Naive thymus-derived CD4-positive, alpha-beta T cell (primary cell): ENCODE measurements around the gene RUVBL2. TPM values are rescaled to one million over a fixed set of nuclear protein-coding genes. Genes with fewer than 3 reads are reported as not detected.

ENCODE experiments used
- ATAC-seq: fragments of 150-1000 bp; cut with Tn5 transposase; 2 replicates; pipeline ENCODE4 v1.10.0; 2021; ENCODE audit warnings: mild to moderate bottlenecking, moderate library complexity
- CTCF ChIA-PET: fragments of 350-600 bp; sonication (Branson Sonifier 250); formaldehyde crosslinking; loops from one replicate; lab custom pipeline; 2021; ENCODE audit warnings: antibody characterized with exemption; lab: Charles Lee
- POLR2A ChIA-PET: fragments of 350-600 bp; sonication (Branson Sonifier 250); formaldehyde crosslinking; loops from one replicate; lab custom pipeline; 2021; ENCODE audit warnings: antibody characterized with exemption, inconsistent platforms; lab: Charles Lee
- DNase-seq, 9 donors: peaks; one replicate each; pipeline versions ENCODE4 v3.0.0 to v3.0.0-alpha.2; 2020 to 2022; ENCODE audit warnings: mixed read lengths in 1 of 9
- H3K27ac ChIP-seq: one replicate; pipeline ENCODE4 v1.7.0; 2013; ENCODE audit warnings: mild to moderate bottlenecking, low read depth, low read length, moderate library complexity
- H3K27me3 ChIP-seq, 2 donors: one replicate each; pipeline ENCODE4 v1.7.0; 2013; ENCODE audit warnings: low read length in 2 of 2, mild to moderate bottlenecking in 2 of 2, moderate library complexity in 2 of 2; ENCODE audit not compliant: control insufficient read depth in 2 of 2, insufficient read depth in 2 of 2
- H3K36me3 ChIP-seq, 3 experiments: 1 replicate in 2 of 3; 2 replicates in 1 of 3; pipeline ENCODE4 v1.7.0; 2013; ENCODE audit warnings: low read length in 3 of 3, mild to moderate bottlenecking in 3 of 3, moderate library complexity in 1 of 3; ENCODE audit not compliant: insufficient read depth in 3 of 3, control insufficient read depth in 2 of 3
- H3K4me1 ChIP-seq, 2 donors: one replicate each; pipeline ENCODE4 v1.7.0; 2013; ENCODE audit warnings: low read length in 2 of 2, mild to moderate bottlenecking in 2 of 2, moderate library complexity in 1 of 2; ENCODE audit not compliant: control insufficient read depth in 2 of 2, insufficient read depth in 2 of 2
- H3K4me3 ChIP-seq: 2 replicates; pipeline ENCODE4 v1.7.0; 2013; ENCODE audit warnings: mild to moderate bottlenecking, low read length
- H3K9me3 ChIP-seq, 3 experiments: 1 replicate in 2 of 3; 2 replicates in 1 of 3; pipeline ENCODE4 v1.7.0; 2013; ENCODE audit warnings: low read length in 3 of 3; ENCODE audit not compliant: control insufficient read depth in 2 of 3
- H3K27ac Mint-ChIP-seq, 9 donors: one replicate each; pipeline ENCODE4 v1.8.0; 2020 to 2022; ENCODE audit warnings: mixed read lengths in 9 of 9, mild to moderate bottlenecking in 8 of 9, moderate library complexity in 5 of 9, inconsistent platforms in 2 of 9
- H3K27me3 Mint-ChIP-seq, 5 donors: one replicate each; pipeline ENCODE4 v1.8.0; 2021 to 2022; ENCODE audit warnings: mixed read lengths in 5 of 5, mild to moderate bottlenecking in 1 of 5
- H3K36me3 Mint-ChIP-seq, 5 donors: one replicate each; pipeline ENCODE4 v1.8.0; 2020 to 2022; ENCODE audit warnings: mixed read lengths in 5 of 5, mild to moderate bottlenecking in 3 of 5, inconsistent platforms in 1 of 5
- H3K4me1 Mint-ChIP-seq, 7 donors: one replicate each; pipeline ENCODE4 v1.8.0; 2020 to 2022; ENCODE audit warnings: mixed read lengths in 7 of 7, mild to moderate bottlenecking in 3 of 7, inconsistent platforms in 1 of 7
- H3K4me3 Mint-ChIP-seq, 10 donors: one replicate each; pipeline ENCODE4 v1.8.0; 2020 to 2022; ENCODE audit warnings: mild to moderate bottlenecking in 10 of 10, mixed read lengths in 10 of 10, moderate library complexity in 6 of 10, inconsistent platforms in 2 of 10
- H3K9me3 Mint-ChIP-seq, 11 donors: one replicate each; pipeline ENCODE4 v1.8.0; 2020 to 2022; ENCODE audit warnings: mixed read lengths in 11 of 11, mild to moderate bottlenecking in 4 of 11, inconsistent platforms in 1 of 11, moderate library complexity in 1 of 11
- intact Hi-C, 2 donors: fragments of 100-400 bp; cut with micrococcal nuclease; formaldehyde crosslinking; loops; one replicate each; pipeline ENCODE4 v1.15.1; 2023
- polyA plus RNA-seq, 2 donors: library from polyadenylated mRNA; unstranded; fragments of 300-500 nt; fragmentation: Illumina TruSeq; gene quantifications; one replicate each; pipeline ENCODE4 v1.2.3, GENCODE V29; 2021
- total RNA-seq, 6 experiments: library from RNA in 5 of 6; stranded (reverse) in 5 of 6; gene quantifications; 1 replicate in 5 of 6; 2 replicates in 1 of 6; pipeline ENCODE4 v1.2.3 and lab custom pipeline; 2021 to 2026

RUVBL2 gene
- total and polyA plus RNA-seq, 7 experiments from 2014 or later = 23.4 to 94.0 (median 32.0) TPM

- Mint-ChIP-seq H3K36me3 (peaks cover 0 to 13% (median 0%) of the 10 kb centered on the region in 5 donors), H3K27me3 (no peaks in the 10 kb centered on the region), H3K9me3 (no peaks in the 10 kb centered on the region), H3K27ac (peak overlapping the region; percentile 89 to 99 (median 97)), H3K4me3 (peak overlapping the region; percentile 95 to 100 (median 96)), H3K4me1 (peaks cover 40 to 59% (median 46%) of the 10 kb centered on the region in 7 donors)
- ATAC-seq = no peak
- H3K4me3 ChIP-seq = peak overlapping the region; percentile 70
- intact Hi-C loops = loop anchor here (5.0 to 10.0 kb wide), 8 partner anchors 61 to 1518 kb away; partner anchors contain the start of genes ALDH16A1 (in 2 of the 2), PIH1D1 (in 2 of the 2), ASPDH (in 1 of the 2) and CGB7 (in 1 of the 2)
- peak overlapping the region; percentile 80 for H3K27ac ChIP-seq
- peaks cover 23 to 24% of the 10 kb centered on the region in 2 donors for H3K4me1 ChIP-seq
- CTCF ChIA-PET = interaction anchor here (0.7 to 2.1 kb wide), 14 partner anchors 10 to 687 kb away, joined by 3 to 10 read pairs (median 4); partner anchors contain the start of gene FTL
- no peaks in the 10 kb centered on the region for H3K27me3 ChIP-seq
- no peak for DNase-seq
- POLR2A ChIA-PET = interaction anchor here (0.6 to 4.2 kb wide), 16 partner anchors 12 to 1884 kb away, joined by 3 to 58 read pairs (median 6); partner anchors contain the start of genes CA11, FTL, PIH1D1 and PPP1R15A
- peaks cover 0 to 4% (median 0%) of the 10 kb centered on the region in 3 experiments for H3K36me3 ChIP-seq
- no peaks in the 10 kb centered on the region for H3K9me3 ChIP-seq
Measured at GRCh38 chr19:48994035-48994386, 324 bp downstream of the RUVBL2 start.

- H3K9me3 Mint-ChIP-seq = no peaks in the 10 kb centered on the region
- H3K27ac Mint-ChIP-seq = peak overlapping the region in 1 of 9 donors; percentile 23
- H3K4me3 Mint-ChIP-seq = peak overlapping the region in 1 of 10 donors; percentile 26
- H3K36me3 Mint-ChIP-seq = peaks cover 0 to 6% (median 0%) of the 10 kb centered on the region in 5 donors
- H3K4me3 ChIP-seq = no peak overlapping the region
- intact Hi-C loops = loop anchor here (2.0 to 10.0 kb wide), 4 partner anchors 57 to 673 kb away; partner anchors contain the start of genes CGB7 (in 1 of the 2), EMP3 (in 1 of the 2) and KCNA7 (in 1 of the 2)
- no peaks in the 10 kb centered on the region for H3K27me3 ChIP-seq
- H3K9me3 ChIP-seq = no peaks in the 10 kb centered on the region
- H3K36me3 ChIP-seq = peaks cover 0 to 10% (median 0%) of the 10 kb centered on the region in 3 experiments
- ChIA-PET CTCF (interaction anchor here (0.9 kb wide), 1 partner anchor 19 kb away, joined by 3 read pairs; the partner anchor contains the start of gene LHB), POLR2A (no interaction called here)
- H3K27me3 Mint-ChIP-seq = no peaks in the 10 kb centered on the region
- no peak for ATAC-seq
- H3K4me1 Mint-ChIP-seq = peaks cover 20 to 39% (median 31%) of the 10 kb centered on the region in 7 donors
- H3K4me1 ChIP-seq = peaks cover 13% of the 10 kb centered on the region in 2 donors
- DNase-seq = peak in 3 of 9 donors; percentile 29 to 55 (median 38)
- no peak overlapping the region for H3K27ac ChIP-seq
Measured at GRCh38 chr19:48997972-48998371, 4.3 kb downstream of the RUVBL2 start.

GRCh38 chr19:48999481-49000325, 6.0 kb downstream of the RUVBL2 start:
- CTCF ChIA-PET = interaction anchor here (0.8 to 2.8 kb wide), 7 partner anchors 9 to 74 kb away, joined by 3 to 11 read pairs (median 3); no protein-coding TSS in a partner anchor

GRCh38 chr19:49004133-49004532, 10.4 kb downstream of the RUVBL2 start:
- Histone ChIP-seq H3K4me3 (no peak overlapping the region), H3K27me3 (no peaks in the 10 kb centered on the region), H3K36me3 (peaks cover 0 to 57% (median 3%) of the 10 kb centered on the region in 3 experiments), H3K27ac (no peak overlapping the region), H3K9me3 (no peaks in the 10 kb centered on the region), H3K4me1 (no peaks in the 10 kb centered on the region)
- no peak overlapping the region for H3K4me3 Mint-ChIP-seq
- H3K27ac Mint-ChIP-seq = no peak overlapping the region
- ChIA-PET POLR2A (no interaction called here), CTCF (interaction anchor here (0.6 to 0.9 kb wide), 2 partner anchors 10 to 209 kb away, joined by 3 to 8 read pairs; partner anchors contain the start of gene RUVBL2)
- no peaks in the 10 kb centered on the region for H3K9me3 Mint-ChIP-seq
- no peaks in the 10 kb centered on the region for H3K27me3 Mint-ChIP-seq
- H3K36me3 Mint-ChIP-seq = peaks cover 0 to 21% (median 0%) of the 10 kb centered on the region in 5 donors
- peaks cover 0 to 7% (median 4%) of the 10 kb centered on the region in 7 donors for H3K4me1 Mint-ChIP-seq
- DNase-seq (no peak), ATAC-seq (no peak)
- intact Hi-C loops = no loop called here

More at GRCh38 chr19:48999481-49000325, 6.0 kb downstream of the RUVBL2 start:
- peak overlapping the region in 1 of 9 donors; percentile 31 for H3K27ac Mint-ChIP-seq
- H3K4me1 Mint-ChIP-seq = peaks cover 13 to 28% (median 20%) of the 10 kb centered on the region in 7 donors
- Histone ChIP-seq H3K9me3 (no peaks in the 10 kb centered on the region), H3K27ac (no peak overlapping the region), H3K4me3 (no peak overlapping the region), H3K27me3 (no peaks in the 10 kb centered on the region), H3K36me3 (peaks cover 0 to 27% (median 0%) of the 10 kb centered on the region in 3 experiments), H3K4me1 (peaks cover 4% of the 10 kb centered on the region in 2 donors)
- intact Hi-C loops = loop anchor here (2.0 to 10.0 kb wide), 4 partner anchors 55 to 675 kb away; partner anchors contain the start of genes CGB7 (in 1 of the 2), EMP3 (in 1 of the 2) and KCNA7 (in 1 of the 2)
- no peak overlapping the region for H3K4me3 Mint-ChIP-seq
- DNase-seq = peak; percentile 42 to 66 (median 61)
- H3K36me3 Mint-ChIP-seq = peaks cover 0 to 16% (median 0%) of the 10 kb centered on the region in 5 donors
- H3K27me3 Mint-ChIP-seq = no peaks in the 10 kb centered on the region
- no peaks in the 10 kb centered on the region for H3K9me3 Mint-ChIP-seq
- peak; percentile 94 for ATAC-seq
- POLR2A ChIA-PET = interaction anchor here (0.8 kb wide), 1 partner anchor 796 kb away, joined by 3 read pairs; no protein-coding TSS in a partner anchor

- Histone ChIP-seq H3K4me1 (no peaks in the 10 kb centered on the region), H3K36me3 (peaks cover 0 to 65% (median 3%) of the 10 kb centered on the region in 3 experiments), H3K4me3 (no peak overlapping the region), H3K27ac (no peak overlapping the region), H3K9me3 (no peaks in the 10 kb centered on the region), H3K27me3 (no peaks in the 10 kb centered on the region)
- no peak for ATAC-seq
- no peaks in the 10 kb centered on the region for H3K27me3 Mint-ChIP-seq
- no peak for DNase-seq
- H3K4me1 Mint-ChIP-seq = peaks cover 0 to 1% (median 0%) of the 10 kb centered on the region in 7 donors
- CTCF ChIA-PET = no interaction called here
- intact Hi-C loops = no loop called here
- no peaks in the 10 kb centered on the region for H3K9me3 Mint-ChIP-seq
- peaks cover 0 to 16% (median 0%) of the 10 kb centered on the region in 5 donors for H3K36me3 Mint-ChIP-seq
- POLR2A ChIA-PET = no interaction called here
- H3K27ac Mint-ChIP-seq = peak overlapping the region in 1 of 9 donors; percentile 33
- no peak overlapping the region for H3K4me3 Mint-ChIP-seq
Measured at GRCh38 chr19:49004964-49005614, 11.4 kb downstream of the RUVBL2 start.

GRCh38 chr19:49006905-49007304, 13.2 kb downstream of the RUVBL2 start:
- H3K27ac Mint-ChIP-seq = no peak overlapping the region
- Histone ChIP-seq H3K9me3 (no peaks in the 10 kb centered on the region), H3K27me3 (no peaks in the 10 kb centered on the region), H3K4me3 (no peak overlapping the region), H3K36me3 (peaks cover 0 to 82% (median 3%) of the 10 kb centered on the region in 3 experiments), H3K27ac (no peak overlapping the region), H3K4me1 (no peaks in the 10 kb centered on the region)
- no peak overlapping the region for H3K4me3 Mint-ChIP-seq
- intact Hi-C loops = no loop called here
- CTCF ChIA-PET = no interaction called here
- H3K9me3 Mint-ChIP-seq = no peaks in the 10 kb centered on the region
- ATAC-seq (no peak), DNase-seq (no peak)
- H3K27me3 Mint-ChIP-seq = no peaks in the 10 kb centered on the region
- H3K36me3 Mint-ChIP-seq = peaks cover 0 to 21% (median 4%) of the 10 kb centered on the region in 5 donors
- POLR2A ChIA-PET = interaction anchor here (1.1 kb wide), 1 partner anchor 15 kb away, joined by 4 read pairs; no protein-coding TSS in a partner anchor
- peaks cover 0 to 1% (median 0%) of the 10 kb centered on the region in 7 donors for H3K4me1 Mint-ChIP-seq
